HepG2 (cell line): Measurements from ENCODE around the gene SOX13.
"Not testable (repeated sequence)": the region's sequence is repeated elsewhere in the genome, so short reads cannot be mapped to it uniquely, and the experiment has no call there.

ENCODE experiments used
- ARID2 ChIP-seq: sonication (generic); formaldehyde crosslinking; IDR thresholded peaks from 2 replicates; pipeline ENCODE4 v1.8.1; 2022; ENCODE audit warnings: mild to moderate bottlenecking, missing genetic modification reagents, borderline replicate concordance
- CTCF ChIP-seq: sonication (generic); formaldehyde crosslinking; IDR thresholded peaks from 2 replicates; pipeline ENCODE4 v1.5.0; 2020; ENCODE audit warnings: mild to moderate bottlenecking, missing genetic modification reagents, moderate library complexity
- FOXK1 ChIP-seq: sonication (generic); formaldehyde crosslinking; IDR thresholded peaks from 2 replicates; pipeline ENCODE4 v1.4.0; 2020; ENCODE audit warnings: low read depth, missing genetic modification reagents, borderline replicate concordance
- HNRNPH1 ChIP-seq: fragments of 200-400 bp; formaldehyde crosslinking; optimal IDR thresholded peaks from 2 replicates; pipeline ENCODE3; 2017; ENCODE audit warnings: mild to moderate bottlenecking, low read depth, low read length
- POLR2A ChIP-seq, 2 experiments: IDR thresholded peaks; 2 replicates each; pipeline ENCODE4 v1.6.1; 2011; ENCODE audit warnings: low read depth in 2 of 2, low read length in 2 of 2, mild to moderate bottlenecking in 1 of 2, moderate library complexity in 1 of 2; ENCODE audit not compliant: insufficient read depth in 1 of 2
- ZSCAN30 ChIP-seq: sonication (generic); formaldehyde crosslinking; IDR thresholded peaks from 2 replicates; pipeline ENCODE4 v1.5.0; 2020; ENCODE audit warnings: mild to moderate bottlenecking, missing genetic modification reagents

- not testable (repeated sequence) for TF ChIP-seq FOXK1 (CRISPR knock-in tag); POLR2A (IDR thresholded peaks at IDR 0.05; ENCODE audit: insufficient read depth in 1 of 2, low read depth in 2 of 2, low read length in 2 of 2); CTCF; ARID2 (CRISPR knock-in tag); ZSCAN30; HNRNPH1
Observed at GRCh38 chr1:204099754-204100153, 26.8 kb downstream of the SOX13 start.
